HG02610 (cell line): ENCODE data around the gene CHID1.

ENCODE experiments used
- ATAC-seq: cut with Tn5 transposase; IDR thresholded peaks from one replicate; pipeline ENCODE4 v1.9.1; 2021; ENCODE audit warnings: mild to moderate bottlenecking, moderate library complexity; ENCODE audit not compliant: unreplicated experiment

The CHID1 gene

GRCh38 chr11:889257-889656 lies 21.4 kb downstream of the CHID1 start:
- ATAC-seq = no peak

GRCh38 chr11:888310-889212 lies 22.0 kb downstream of the CHID1 start:
- ATAC-seq = no peak

- ATAC-seq = no peak
These were observed 23.0 kb downstream of the CHID1 start for GRCh38 chr11:887589-887988.

- ATAC-seq = no peak
These were observed 24.0 kb downstream of the CHID1 start for GRCh38 chr11:886568-886967.

- no peak for ATAC-seq
These were observed 26.0 kb downstream of the CHID1 start for GRCh38 chr11:884578-885070.

GRCh38 chr11:883527-883926 lies 27.1 kb downstream of the CHID1 start:
- no peak for ATAC-seq

- ATAC-seq = no peak
These were observed 28.0 kb downstream of the CHID1 start for GRCh38 chr11:882596-882995.

GRCh38 chr11:880447-880846 lies 30.2 kb downstream of the CHID1 start:
- no peak for ATAC-seq

- no peak for ATAC-seq
These were observed 33.0 kb downstream of the CHID1 start for GRCh38 chr11:877565-877964.

GRCh38 chr11:876545-876944 lies 34.1 kb downstream of the CHID1 start:
- ATAC-seq = no peak

GRCh38 chr11:875769-876301 lies 34.8 kb downstream of the CHID1 start:
- ATAC-seq = no peak

- ATAC-seq = no peak
These were observed 35.4 kb downstream of the CHID1 start for GRCh38 chr11:875203-875602.

GRCh38 chr11:873706-874105 lies 36.9 kb downstream of the CHID1 start:
- ATAC-seq = no peak

GRCh38 chr11:872799-873198 lies 37.8 kb downstream of the CHID1 start:
- no peak for ATAC-seq

GRCh38 chr11:871472-871871 lies 39.1 kb downstream of the CHID1 start:
- ATAC-seq = no peak

GRCh38 chr11:870418-870817 lies 40.2 kb downstream of the CHID1 start:
- no peak for ATAC-seq

- ATAC-seq = no peak
These were observed 40.5 kb downstream of the CHID1 start for GRCh38 chr11:870127-870413.

- ATAC-seq = no peak
These were observed 41.0 kb downstream of the CHID1 start for GRCh38 chr11:869399-870126.

- ATAC-seq = no peak
These were observed 41.8 kb downstream of the CHID1 start for GRCh38 chr11:868802-869201.

- no peak for ATAC-seq
These were observed 42.2 kb downstream of the CHID1 start for GRCh38 chr11:868394-868793.

- ATAC-seq = no peak
These were observed 42.7 kb downstream of the CHID1 start for GRCh38 chr11:867856-868358.

- ATAC-seq = no peak
These were observed 44.1 kb downstream of the CHID1 start for GRCh38 chr11:866481-866880.
